ENCODE measurements around the gene HPD.
A peak's percentile ranks its signal among the peaks of the same experiment; 100 is the strongest.
"Not testable (repeated sequence)": the region's sequence is repeated elsewhere in the genome, so short reads cannot be mapped to it uniquely, and the experiment has no call there.

HPD gene

GRCh38 chr12:121858662-121859572 is at the start of gene HPD:
HPD (minus strand) TSS chr12:121858859; CDS start chr12:121858823, 36 bp downstream.
- Histone ChIP-seq H3K4me1 (ENCODE audit: control insufficient read depth, insufficient read depth, low read length) (peaks cover 26% of the 10 kb centered on the region), H3K36me3 (ENCODE audit: control insufficient read depth in 2 of 2, insufficient read depth in 2 of 2, low read length in 2 of 2) (no peaks in the 10 kb centered on the region), H3K9ac (ENCODE audit: low read length in 2 of 2) (peak within 1 kb of the TSS in 1 of 2 donors; percentile 36), H3K9me3 (ENCODE audit: control insufficient read depth in 2 of 2, low read length in 2 of 2) (no peaks in the 10 kb centered on the region), H3K27me3 (ENCODE audit: control insufficient read depth in 1 of 2, insufficient read depth in 2 of 2, low read length in 2 of 2) (no peaks in the 10 kb centered on the region), H3K27ac (ENCODE audit: low read length) (peak within 1 kb of the TSS; percentile 94), H3K4me3 (ENCODE audit: low read length in 2 of 2) (peak within 1 kb of the TSS in 1 of 2 donors; percentile 47)

DNA sequence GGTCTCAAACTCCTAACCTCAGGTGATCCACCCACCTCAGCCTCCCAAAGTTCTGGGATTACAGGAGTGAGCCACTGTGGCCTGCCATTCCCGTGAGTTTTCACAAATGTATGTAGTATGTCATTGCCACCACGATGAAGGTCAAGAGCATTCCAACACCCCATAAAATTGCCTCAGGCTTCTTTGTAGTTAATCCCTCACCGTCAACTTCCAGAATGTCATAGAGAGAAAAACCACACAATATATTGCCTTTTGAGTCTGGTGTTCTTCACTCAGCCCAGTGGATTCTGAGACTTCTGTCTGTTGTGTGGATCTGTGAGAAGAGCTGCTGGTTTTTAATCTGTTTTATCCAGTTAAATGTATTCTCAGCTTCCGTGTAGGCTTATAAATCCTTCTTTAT is 47.1 kb upstream of the HPD start:
- no peak overlapping the region for H3K9ac ChIP-seq (ENCODE audit: low read length in 2 of 2)
- no peaks in the 10 kb centered on the region for H3K9me3 ChIP-seq (ENCODE audit: control insufficient read depth in 2 of 2, low read length in 2 of 2)
- no peaks in the 10 kb centered on the region for H3K27me3 ChIP-seq (ENCODE audit: control insufficient read depth in 1 of 2, insufficient read depth in 2 of 2, low read length in 2 of 2)
- no peaks in the 10 kb centered on the region for H3K4me1 ChIP-seq (ENCODE audit: control insufficient read depth, insufficient read depth, low read length)
- H3K36me3 ChIP-seq (ENCODE audit: control insufficient read depth in 2 of 2, insufficient read depth in 2 of 2, low read length in 2 of 2): peaks cover 37 to 38% of the 10 kb centered on the region in 2 donors
- no peak overlapping the region for H3K4me3 ChIP-seq (ENCODE audit: low read length in 2 of 2)
- no peak overlapping the region for H3K27ac ChIP-seq (ENCODE audit: low read length)

GRCh38 chr12:121903202-121903601 is 44.5 kb upstream of the HPD start:
- H3K36me3 ChIP-seq (ENCODE audit: control insufficient read depth in 2 of 2, insufficient read depth in 2 of 2, low read length in 2 of 2): peaks cover 42 to 43% of the 10 kb centered on the region in 2 donors
- no peak overlapping the region for H3K27ac ChIP-seq (ENCODE audit: low read length)
- no peaks in the 10 kb centered on the region for H3K4me1 ChIP-seq (ENCODE audit: control insufficient read depth, insufficient read depth, low read length)
- H3K27me3 ChIP-seq (ENCODE audit: control insufficient read depth in 1 of 2, insufficient read depth in 2 of 2, low read length in 2 of 2): no peaks in the 10 kb centered on the region
- H3K4me3 ChIP-seq (ENCODE audit: low read length in 2 of 2): no peak overlapping the region
- H3K9me3 ChIP-seq (ENCODE audit: control insufficient read depth in 2 of 2, low read length in 2 of 2): no peaks in the 10 kb centered on the region
- H3K9ac ChIP-seq (ENCODE audit: low read length in 2 of 2): no peak overlapping the region

DNA sequence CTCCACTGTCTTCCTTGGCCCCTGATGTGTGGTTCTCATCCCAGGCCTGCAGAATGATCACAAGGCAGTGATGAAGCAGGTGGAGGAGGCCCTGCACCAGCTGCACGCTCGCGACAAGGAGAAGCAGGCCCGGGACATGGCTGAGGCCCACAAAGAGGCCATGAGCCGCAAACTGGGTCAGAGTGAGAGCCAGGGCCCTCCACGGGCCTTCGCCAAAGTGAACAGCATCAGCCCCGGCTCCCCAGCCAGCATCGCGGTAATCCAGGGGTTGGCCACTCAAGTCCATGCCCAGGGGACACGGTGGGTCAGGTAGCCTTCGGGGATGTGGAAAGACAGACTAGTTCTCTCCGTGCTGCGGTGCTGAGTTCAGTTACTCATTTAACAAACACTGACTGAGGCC is 40.9 kb upstream of the HPD start:
- Histone ChIP-seq H3K4me1 (ENCODE audit: control insufficient read depth, insufficient read depth, low read length) (peaks cover 2% of the 10 kb centered on the region), H3K27ac (ENCODE audit: low read length) (no peak overlapping the region), H3K4me3 (ENCODE audit: low read length in 2 of 2) (no peak overlapping the region), H3K9me3 (ENCODE audit: control insufficient read depth in 2 of 2, low read length in 2 of 2) (no peaks in the 10 kb centered on the region), H3K27me3 (ENCODE audit: control insufficient read depth in 1 of 2, insufficient read depth in 2 of 2, low read length in 2 of 2) (no peaks in the 10 kb centered on the region), H3K9ac (ENCODE audit: low read length in 2 of 2) (no peak overlapping the region), H3K36me3 (ENCODE audit: control insufficient read depth in 2 of 2, insufficient read depth in 2 of 2, low read length in 2 of 2) (peaks cover 48 to 53% of the 10 kb centered on the region in 2 donors)

- H3K36me3 ChIP-seq (ENCODE audit: control insufficient read depth in 2 of 2, insufficient read depth in 2 of 2, low read length in 2 of 2): peaks cover 43 to 45% of the 10 kb centered on the region in 2 donors
- H3K9ac ChIP-seq (ENCODE audit: low read length in 2 of 2): no peak overlapping the region
- no peak overlapping the region for H3K4me3 ChIP-seq (ENCODE audit: low read length in 2 of 2)
- no peaks in the 10 kb centered on the region for H3K9me3 ChIP-seq (ENCODE audit: control insufficient read depth in 2 of 2, low read length in 2 of 2)
- peaks cover 9% of the 10 kb centered on the region for H3K4me1 ChIP-seq (ENCODE audit: control insufficient read depth, insufficient read depth, low read length)
- H3K27me3 ChIP-seq (ENCODE audit: control insufficient read depth in 1 of 2, insufficient read depth in 2 of 2, low read length in 2 of 2): no peaks in the 10 kb centered on the region
- no peak overlapping the region for H3K27ac ChIP-seq (ENCODE audit: low read length)
Observed at GRCh38 chr12:121898287-121898686, 39.6 kb upstream of the HPD start.

DNA sequence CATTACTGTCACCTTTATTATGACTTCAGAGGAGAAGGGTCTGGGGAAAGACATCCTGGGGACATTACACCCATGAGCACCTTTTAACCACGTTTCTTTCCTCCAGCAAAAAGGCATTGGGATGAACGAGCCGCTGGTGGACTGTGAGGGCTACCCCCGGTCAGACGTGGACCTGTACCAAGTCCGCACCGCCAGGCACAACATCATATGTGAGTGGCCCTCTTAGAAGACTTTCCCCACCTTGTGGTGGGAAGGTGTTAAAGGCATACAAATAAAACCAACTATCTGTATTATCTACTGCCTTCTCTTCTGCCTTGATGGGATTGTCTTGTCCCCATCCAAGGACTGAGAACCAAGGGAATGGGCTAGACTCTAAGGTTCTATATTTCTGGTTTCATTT is 36.0 kb upstream of the HPD start:
- no peak overlapping the region for H3K9ac ChIP-seq (ENCODE audit: low read length in 2 of 2)
- peaks cover 24 to 26% of the 10 kb centered on the region in 2 donors for H3K36me3 ChIP-seq (ENCODE audit: control insufficient read depth in 2 of 2, insufficient read depth in 2 of 2, low read length in 2 of 2)
- H3K4me3 ChIP-seq (ENCODE audit: low read length in 2 of 2): no peak overlapping the region
- H3K4me1 ChIP-seq (ENCODE audit: control insufficient read depth, insufficient read depth, low read length): peaks cover 19% of the 10 kb centered on the region
- H3K27me3 ChIP-seq (ENCODE audit: control insufficient read depth in 1 of 2, insufficient read depth in 2 of 2, low read length in 2 of 2): no peaks in the 10 kb centered on the region
- H3K9me3 ChIP-seq (ENCODE audit: control insufficient read depth in 2 of 2, low read length in 2 of 2): no peaks in the 10 kb centered on the region
- H3K27ac ChIP-seq (ENCODE audit: low read length): no peak overlapping the region

- Histone ChIP-seq H3K9me3 (ENCODE audit: control insufficient read depth in 2 of 2, low read length in 2 of 2) (no peaks in the 10 kb centered on the region), H3K27me3 (ENCODE audit: control insufficient read depth in 1 of 2, insufficient read depth in 2 of 2, low read length in 2 of 2) (no peaks in the 10 kb centered on the region), H3K36me3 (ENCODE audit: control insufficient read depth in 2 of 2, insufficient read depth in 2 of 2, low read length in 2 of 2) (peaks cover 18 to 22% of the 10 kb centered on the region in 2 donors), H3K9ac (ENCODE audit: low read length in 2 of 2) (peak overlapping the region in 1 of 2 donors; percentile 13), H3K4me1 (ENCODE audit: control insufficient read depth, insufficient read depth, low read length) (peaks cover 25% of the 10 kb centered on the region), H3K27ac (ENCODE audit: low read length) (no peak overlapping the region), H3K4me3 (ENCODE audit: low read length in 2 of 2) (no peak overlapping the region)
Observed at GRCh38 chr12:121893961-121894460, 35.4 kb upstream of the HPD start.

- no peak overlapping the region for H3K27ac ChIP-seq (ENCODE audit: low read length)
- H3K4me3 ChIP-seq (ENCODE audit: low read length in 2 of 2): no peak overlapping the region
- H3K9me3 ChIP-seq (ENCODE audit: control insufficient read depth in 2 of 2, low read length in 2 of 2): no peaks in the 10 kb centered on the region
- no peaks in the 10 kb centered on the region for H3K27me3 ChIP-seq (ENCODE audit: control insufficient read depth in 1 of 2, insufficient read depth in 2 of 2, low read length in 2 of 2)
- no peak overlapping the region for H3K9ac ChIP-seq (ENCODE audit: low read length in 2 of 2)
- peaks cover 14 to 18% of the 10 kb centered on the region in 2 donors for H3K36me3 ChIP-seq (ENCODE audit: control insufficient read depth in 2 of 2, insufficient read depth in 2 of 2, low read length in 2 of 2)
- H3K4me1 ChIP-seq (ENCODE audit: control insufficient read depth, insufficient read depth, low read length): peaks cover 29% of the 10 kb centered on the region
Observed at GRCh38 chr12:121892673-121893561, 34.3 kb upstream of the HPD start.

- peak overlapping the region; percentile 92 to 97 for H3K9ac ChIP-seq (ENCODE audit: low read length in 2 of 2)
- peaks cover 27% of the 10 kb centered on the region for H3K4me1 ChIP-seq (ENCODE audit: control insufficient read depth, insufficient read depth, low read length)
- not testable (repeated sequence) for H3K27me3 ChIP-seq (ENCODE audit: control insufficient read depth in 1 of 2, insufficient read depth in 2 of 2, low read length in 2 of 2); H3K27ac ChIP-seq (ENCODE audit: low read length); H3K9me3 ChIP-seq (ENCODE audit: control insufficient read depth in 2 of 2, low read length in 2 of 2); H3K36me3 ChIP-seq (ENCODE audit: control insufficient read depth in 2 of 2, insufficient read depth in 2 of 2, low read length in 2 of 2)
- H3K4me3 ChIP-seq (ENCODE audit: low read length in 2 of 2): peak overlapping the region; percentile 71 to 96
Observed at GRCh38 chr12:121889661-121890060, 31.0 kb upstream of the HPD start.

GRCh38 chr12:121889274-121889624 is 30.6 kb upstream of the HPD start:
- H3K27ac ChIP-seq (ENCODE audit: low read length): peak overlapping the region; percentile 96
- H3K4me1 ChIP-seq (ENCODE audit: control insufficient read depth, insufficient read depth, low read length): peaks cover 24% of the 10 kb centered on the region
- peak overlapping the region; percentile 92 to 97 for H3K9ac ChIP-seq (ENCODE audit: low read length in 2 of 2)
- peak overlapping the region; percentile 71 to 96 for H3K4me3 ChIP-seq (ENCODE audit: low read length in 2 of 2)
- no peaks in the 10 kb centered on the region for H3K27me3 ChIP-seq (ENCODE audit: control insufficient read depth in 1 of 2, insufficient read depth in 2 of 2, low read length in 2 of 2)
- H3K9me3 ChIP-seq (ENCODE audit: control insufficient read depth in 2 of 2, low read length in 2 of 2): no peaks in the 10 kb centered on the region
- H3K36me3 ChIP-seq (ENCODE audit: control insufficient read depth in 2 of 2, insufficient read depth in 2 of 2, low read length in 2 of 2): peaks cover 0 to 5% of the 10 kb centered on the region in 2 donors

Measured in stomach smooth muscle (tissue), 2 donors.